ENCODE results near the gene LMNTD1.

The LMNTD1 gene

DNA sequence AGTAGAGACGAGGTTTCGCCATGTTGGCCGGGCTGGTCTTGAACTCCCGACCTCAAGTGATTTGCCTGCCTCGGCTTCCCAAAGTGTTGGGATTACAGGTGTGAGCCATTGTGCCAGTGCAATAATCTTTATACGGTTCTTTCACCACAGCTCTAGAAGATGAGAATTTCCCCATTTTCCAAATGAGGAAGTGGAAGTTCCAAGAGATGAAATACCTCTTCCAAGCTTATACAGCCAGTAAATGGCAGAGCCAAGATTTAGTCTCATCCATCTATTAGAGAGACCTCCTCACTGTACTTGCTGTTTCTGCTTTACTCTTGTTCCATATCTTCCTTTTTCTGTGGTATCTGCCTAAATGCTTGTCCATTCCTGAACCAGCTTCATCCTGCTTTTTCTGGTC, 3.1 kb upstream of the LMNTD1 start:
- Histone ChIP-seq H3K9ac (ENCODE audit: low read depth in 1 of 2, low read length in 2 of 2) (no peak overlapping the region), H3K36me3 (ENCODE audit: control insufficient read depth in 2 of 2, insufficient read depth in 2 of 2, low read length in 2 of 2) (no peaks in the 10 kb centered on the region), H3K27ac (ENCODE audit: low read depth in 2 of 2, low read length in 2 of 2) (no peak overlapping the region), H3K4me1 (ENCODE audit: control insufficient read depth in 2 of 2, insufficient read depth in 2 of 2, low read length in 2 of 2) (no peaks in the 10 kb centered on the region), H3K4me3 (ENCODE audit: low read length in 2 of 2) (no peak overlapping the region), H3K27me3 (ENCODE audit: control insufficient read depth in 2 of 2, insufficient read depth in 2 of 2, low read length in 2 of 2) (no peaks in the 10 kb centered on the region), H3K9me3 (ENCODE audit: control insufficient read depth in 2 of 2, low read length in 2 of 2) (no peaks in the 10 kb centered on the region)

- no peaks in the 10 kb centered on the region for H3K27me3 ChIP-seq (ENCODE audit: control insufficient read depth in 2 of 2, insufficient read depth in 2 of 2, low read length in 2 of 2)
- no peaks in the 10 kb centered on the region for H3K4me1 ChIP-seq (ENCODE audit: control insufficient read depth in 2 of 2, insufficient read depth in 2 of 2, low read length in 2 of 2)
- H3K4me3 ChIP-seq (ENCODE audit: low read length in 2 of 2) = no peak overlapping the region
- no peaks in the 10 kb centered on the region for H3K9me3 ChIP-seq (ENCODE audit: control insufficient read depth in 2 of 2, low read length in 2 of 2)
- H3K36me3 ChIP-seq (ENCODE audit: control insufficient read depth in 2 of 2, insufficient read depth in 2 of 2, low read length in 2 of 2) = no peaks in the 10 kb centered on the region
- H3K27ac ChIP-seq (ENCODE audit: low read depth in 2 of 2, low read length in 2 of 2) = no peak overlapping the region
- no peak overlapping the region for H3K9ac ChIP-seq (ENCODE audit: low read depth in 1 of 2, low read length in 2 of 2)
These were observed 402 bp downstream of the LMNTD1 start for GRCh38 chr12:25552681-25553080.

- no peaks in the 10 kb centered on the region for H3K36me3 ChIP-seq (ENCODE audit: control insufficient read depth in 2 of 2, insufficient read depth in 2 of 2, low read length in 2 of 2)
- no peak overlapping the region for H3K27ac ChIP-seq (ENCODE audit: low read depth in 2 of 2, low read length in 2 of 2)
- no peaks in the 10 kb centered on the region for H3K9me3 ChIP-seq (ENCODE audit: control insufficient read depth in 2 of 2, low read length in 2 of 2)
- H3K9ac ChIP-seq (ENCODE audit: low read depth in 1 of 2, low read length in 2 of 2) = no peak overlapping the region
- no peak overlapping the region for H3K4me3 ChIP-seq (ENCODE audit: low read length in 2 of 2)
- H3K27me3 ChIP-seq (ENCODE audit: control insufficient read depth in 2 of 2, insufficient read depth in 2 of 2, low read length in 2 of 2) = no peaks in the 10 kb centered on the region
- no peaks in the 10 kb centered on the region for H3K4me1 ChIP-seq (ENCODE audit: control insufficient read depth in 2 of 2, insufficient read depth in 2 of 2, low read length in 2 of 2)
These were observed 2.9 kb downstream of the LMNTD1 start for GRCh38 chr12:25550186-25550585.

DNA sequence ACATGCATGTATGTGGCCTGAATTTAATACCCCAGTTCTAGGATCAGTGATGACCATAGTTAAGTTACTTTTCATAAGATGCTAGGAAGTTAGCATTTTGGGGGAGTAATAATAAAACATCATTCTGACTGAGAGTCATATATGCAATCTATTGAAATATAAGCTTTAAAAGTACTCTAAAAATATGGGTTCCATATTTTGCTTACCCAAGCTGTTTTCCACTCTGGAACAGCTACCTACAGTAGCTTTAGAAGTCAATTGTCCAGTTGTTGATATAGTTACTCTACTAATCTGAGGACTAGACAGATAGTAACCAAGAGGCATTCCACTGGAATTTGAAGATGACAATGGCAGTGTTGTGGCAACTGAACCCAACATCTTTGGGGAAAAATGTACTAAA, 4.0 kb downstream of the LMNTD1 start:
- H3K9ac ChIP-seq (ENCODE audit: low read depth in 1 of 2, low read length in 2 of 2) = no peak overlapping the region
- H3K4me3 ChIP-seq (ENCODE audit: low read length in 2 of 2) = no peak overlapping the region

DNA sequence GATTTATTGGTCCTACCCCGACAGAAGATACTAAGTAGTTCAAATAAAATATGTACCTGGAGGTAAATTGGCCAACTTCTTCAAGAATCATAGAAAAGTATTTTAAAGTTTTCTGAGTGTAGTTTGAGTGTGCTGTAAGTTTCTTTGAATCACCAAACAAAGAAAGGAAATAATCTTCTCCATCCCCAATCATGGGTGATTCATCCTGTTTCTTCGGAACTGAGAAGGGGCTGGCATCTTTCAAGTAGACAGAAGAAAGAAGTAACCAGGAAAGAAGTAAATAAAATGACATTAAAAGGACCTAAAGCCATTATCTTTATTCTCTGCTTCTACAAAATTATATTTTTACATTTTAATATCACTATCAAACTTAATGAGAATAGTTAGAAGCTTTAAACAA, 6.8 kb downstream of the LMNTD1 start:
- Histone ChIP-seq H3K9me3 (ENCODE audit: control insufficient read depth in 2 of 2, low read length in 2 of 2) (no peaks in the 10 kb centered on the region), H3K36me3 (ENCODE audit: control insufficient read depth in 2 of 2, insufficient read depth in 2 of 2, low read length in 2 of 2) (no peaks in the 10 kb centered on the region)

More for the DNA sequence above, 4.0 kb downstream of the LMNTD1 start:
- no peaks in the 10 kb centered on the region for H3K36me3 ChIP-seq (ENCODE audit: control insufficient read depth in 2 of 2, insufficient read depth in 2 of 2, low read length in 2 of 2)
- no peaks in the 10 kb centered on the region for H3K27me3 ChIP-seq (ENCODE audit: control insufficient read depth in 2 of 2, insufficient read depth in 2 of 2, low read length in 2 of 2)
- no peaks in the 10 kb centered on the region for H3K9me3 ChIP-seq (ENCODE audit: control insufficient read depth in 2 of 2, low read length in 2 of 2)
- H3K27ac ChIP-seq (ENCODE audit: low read depth in 2 of 2, low read length in 2 of 2) = no peak overlapping the region
- H3K4me1 ChIP-seq (ENCODE audit: control insufficient read depth in 2 of 2, insufficient read depth in 2 of 2, low read length in 2 of 2) = no peaks in the 10 kb centered on the region

GRCh38 chr12:25533150-25533549, 19.9 kb downstream of the LMNTD1 start:
- Histone ChIP-seq H3K36me3 (ENCODE audit: control insufficient read depth in 2 of 2, insufficient read depth in 2 of 2, low read length in 2 of 2) (no peaks in the 10 kb centered on the region), H3K27ac (ENCODE audit: low read depth in 2 of 2, low read length in 2 of 2) (no peak overlapping the region), H3K4me1 (ENCODE audit: control insufficient read depth in 2 of 2, insufficient read depth in 2 of 2, low read length in 2 of 2) (no peaks in the 10 kb centered on the region), H3K9me3 (ENCODE audit: control insufficient read depth in 2 of 2, low read length in 2 of 2) (no peaks in the 10 kb centered on the region), H3K9ac (ENCODE audit: low read depth in 1 of 2, low read length in 2 of 2) (no peak overlapping the region), H3K4me3 (ENCODE audit: low read length in 2 of 2) (no peak overlapping the region), H3K27me3 (ENCODE audit: control insufficient read depth in 2 of 2, insufficient read depth in 2 of 2, low read length in 2 of 2) (no peaks in the 10 kb centered on the region)

More for the DNA sequence above, 6.8 kb downstream of the LMNTD1 start:
- Histone ChIP-seq H3K27ac (ENCODE audit: low read depth in 2 of 2, low read length in 2 of 2) (no peak overlapping the region), H3K9ac (ENCODE audit: low read depth in 1 of 2, low read length in 2 of 2) (no peak overlapping the region), H3K4me1 (ENCODE audit: control insufficient read depth in 2 of 2, insufficient read depth in 2 of 2, low read length in 2 of 2) (no peaks in the 10 kb centered on the region), H3K27me3 (ENCODE audit: control insufficient read depth in 2 of 2, insufficient read depth in 2 of 2, low read length in 2 of 2) (no peaks in the 10 kb centered on the region), H3K4me3 (ENCODE audit: low read length in 2 of 2) (no peak overlapping the region)

DNA sequence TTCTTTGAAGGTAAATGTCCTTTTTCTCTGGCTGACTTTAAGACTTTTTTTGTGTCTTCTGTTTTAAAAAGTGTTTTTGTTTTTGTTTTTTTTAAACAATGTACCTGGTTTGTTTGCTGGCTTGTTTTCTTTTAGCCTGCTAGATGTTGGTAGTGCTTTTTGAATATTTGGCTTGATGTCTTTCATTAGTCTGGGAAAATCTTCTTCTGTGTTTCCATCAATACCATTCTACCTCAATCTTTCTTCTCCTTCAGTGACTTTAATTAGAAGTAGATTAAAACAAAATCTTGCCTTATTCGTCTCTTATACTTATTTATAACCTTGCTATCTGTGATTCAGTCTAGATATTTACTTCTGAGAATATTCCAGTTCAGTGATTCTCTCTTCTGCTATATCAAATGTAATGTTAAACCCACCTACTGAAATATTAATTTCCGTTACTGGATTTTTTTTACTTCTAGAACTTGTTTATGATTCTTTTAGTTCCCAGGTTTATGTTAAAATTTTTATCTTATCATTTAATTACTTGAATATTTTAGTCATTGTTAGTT, 21.5 kb downstream of the LMNTD1 start:
- H3K4me1 ChIP-seq (ENCODE audit: control insufficient read depth in 2 of 2, insufficient read depth in 2 of 2, low read length in 2 of 2) = no peaks in the 10 kb centered on the region
- H3K9ac ChIP-seq (ENCODE audit: low read depth in 1 of 2, low read length in 2 of 2) = no peak overlapping the region
- H3K9me3 ChIP-seq (ENCODE audit: control insufficient read depth in 2 of 2, low read length in 2 of 2) = no peaks in the 10 kb centered on the region
- H3K4me3 ChIP-seq (ENCODE audit: low read length in 2 of 2) = no peak overlapping the region
- H3K27me3 ChIP-seq (ENCODE audit: control insufficient read depth in 2 of 2, insufficient read depth in 2 of 2, low read length in 2 of 2) = no peaks in the 10 kb centered on the region
- no peak overlapping the region for H3K27ac ChIP-seq (ENCODE audit: low read depth in 2 of 2, low read length in 2 of 2)
- H3K36me3 ChIP-seq (ENCODE audit: control insufficient read depth in 2 of 2, insufficient read depth in 2 of 2, low read length in 2 of 2) = no peaks in the 10 kb centered on the region

DNA sequence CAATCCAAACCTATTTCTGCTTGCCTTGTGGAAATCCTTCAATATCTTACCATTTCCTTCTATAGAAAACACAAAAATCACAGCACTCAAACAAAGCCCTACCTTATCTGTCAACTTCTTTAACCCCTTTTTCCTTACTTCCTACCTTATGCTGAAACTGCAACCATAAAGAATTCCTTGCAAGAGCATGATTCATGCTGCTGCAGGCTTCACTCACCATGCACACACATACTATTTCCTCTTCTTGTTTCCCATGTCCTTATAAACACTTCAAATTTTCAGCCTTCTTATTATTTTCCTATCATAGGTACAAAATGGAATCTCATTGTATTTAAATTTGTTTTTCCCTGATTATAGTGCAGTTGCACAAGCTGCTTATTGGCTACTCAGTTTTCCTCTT, 23.3 kb downstream of the LMNTD1 start:
- Histone ChIP-seq H3K4me1 (ENCODE audit: control insufficient read depth in 2 of 2, insufficient read depth in 2 of 2, low read length in 2 of 2) (no peaks in the 10 kb centered on the region), H3K9me3 (ENCODE audit: control insufficient read depth in 2 of 2, low read length in 2 of 2) (no peaks in the 10 kb centered on the region), H3K27me3 (ENCODE audit: control insufficient read depth in 2 of 2, insufficient read depth in 2 of 2, low read length in 2 of 2) (no peaks in the 10 kb centered on the region), H3K9ac (ENCODE audit: low read depth in 1 of 2, low read length in 2 of 2) (no peak overlapping the region), H3K27ac (ENCODE audit: low read depth in 2 of 2, low read length in 2 of 2) (no peak overlapping the region), H3K4me3 (ENCODE audit: low read length in 2 of 2) (no peak overlapping the region), H3K36me3 (ENCODE audit: control insufficient read depth in 2 of 2, insufficient read depth in 2 of 2, low read length in 2 of 2) (no peaks in the 10 kb centered on the region)

GRCh38 chr12:25526778-25527177, 26.3 kb downstream of the LMNTD1 start:
- H3K4me1 ChIP-seq (ENCODE audit: control insufficient read depth in 2 of 2, insufficient read depth in 2 of 2, low read length in 2 of 2) = no peaks in the 10 kb centered on the region
- H3K4me3 ChIP-seq (ENCODE audit: low read length in 2 of 2) = no peak overlapping the region
- no peaks in the 10 kb centered on the region for H3K9me3 ChIP-seq (ENCODE audit: control insufficient read depth in 2 of 2, low read length in 2 of 2)
- no peak overlapping the region for H3K27ac ChIP-seq (ENCODE audit: low read depth in 2 of 2, low read length in 2 of 2)
- H3K27me3 ChIP-seq (ENCODE audit: control insufficient read depth in 2 of 2, insufficient read depth in 2 of 2, low read length in 2 of 2) = no peaks in the 10 kb centered on the region
- H3K9ac ChIP-seq (ENCODE audit: low read depth in 1 of 2, low read length in 2 of 2) = no peak overlapping the region
- no peaks in the 10 kb centered on the region for H3K36me3 ChIP-seq (ENCODE audit: control insufficient read depth in 2 of 2, insufficient read depth in 2 of 2, low read length in 2 of 2)

GRCh38 chr12:25524366-25524765, 28.7 kb downstream of the LMNTD1 start:
- H3K9ac ChIP-seq (ENCODE audit: low read depth in 1 of 2, low read length in 2 of 2) = no peak overlapping the region
- H3K27me3 ChIP-seq (ENCODE audit: control insufficient read depth in 2 of 2, insufficient read depth in 2 of 2, low read length in 2 of 2) = no peaks in the 10 kb centered on the region
- no peaks in the 10 kb centered on the region for H3K36me3 ChIP-seq (ENCODE audit: control insufficient read depth in 2 of 2, insufficient read depth in 2 of 2, low read length in 2 of 2)
- H3K4me1 ChIP-seq (ENCODE audit: control insufficient read depth in 2 of 2, insufficient read depth in 2 of 2, low read length in 2 of 2) = no peaks in the 10 kb centered on the region
- no peaks in the 10 kb centered on the region for H3K9me3 ChIP-seq (ENCODE audit: control insufficient read depth in 2 of 2, low read length in 2 of 2)
- no peak overlapping the region for H3K4me3 ChIP-seq (ENCODE audit: low read length in 2 of 2)
- H3K27ac ChIP-seq (ENCODE audit: low read depth in 2 of 2, low read length in 2 of 2) = no peak overlapping the region

Measured in mucosa of rectum (tissue), 2 donors.